ENCODE measurements around the gene SERP2.
"Not testable (repeated sequence)": the region's sequence is repeated elsewhere in the genome, so short reads cannot be mapped to it uniquely, and the experiment has no call there.

SERP2 gene

GRCh38 chr13:44373601-44374347 lies at the start of gene SERP2:
Gene SERP2, plus strand, starts transcription at chr13:44373824. Its CDS starts 202 bp downstream, at chr13:44374026.
- no peak for DNase-seq

GRCh38 chr13:44326961-44327360 lies 46.7 kb upstream of the SERP2 start:
- no peak for DNase-seq

DNA sequence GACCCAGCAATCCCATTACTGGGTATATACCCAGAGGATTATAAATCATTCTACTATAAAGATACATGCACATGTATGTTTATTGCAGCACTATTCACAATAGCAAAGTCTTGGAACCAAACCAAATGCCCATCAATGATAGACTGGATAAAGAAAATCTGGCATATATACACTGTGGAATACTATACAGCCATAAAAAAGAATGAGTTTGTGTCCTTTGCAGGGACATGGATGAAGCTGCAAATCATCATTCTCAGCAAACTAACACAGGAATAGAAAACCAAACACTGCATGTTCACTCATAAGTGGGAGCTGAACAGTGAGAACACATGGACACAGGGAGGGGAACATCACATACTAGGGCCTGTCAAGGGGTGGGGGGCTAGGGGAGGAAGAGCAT lies 44.6 kb upstream of the SERP2 start:
- DNase-seq, result not testable (repeated sequence)

DNA sequence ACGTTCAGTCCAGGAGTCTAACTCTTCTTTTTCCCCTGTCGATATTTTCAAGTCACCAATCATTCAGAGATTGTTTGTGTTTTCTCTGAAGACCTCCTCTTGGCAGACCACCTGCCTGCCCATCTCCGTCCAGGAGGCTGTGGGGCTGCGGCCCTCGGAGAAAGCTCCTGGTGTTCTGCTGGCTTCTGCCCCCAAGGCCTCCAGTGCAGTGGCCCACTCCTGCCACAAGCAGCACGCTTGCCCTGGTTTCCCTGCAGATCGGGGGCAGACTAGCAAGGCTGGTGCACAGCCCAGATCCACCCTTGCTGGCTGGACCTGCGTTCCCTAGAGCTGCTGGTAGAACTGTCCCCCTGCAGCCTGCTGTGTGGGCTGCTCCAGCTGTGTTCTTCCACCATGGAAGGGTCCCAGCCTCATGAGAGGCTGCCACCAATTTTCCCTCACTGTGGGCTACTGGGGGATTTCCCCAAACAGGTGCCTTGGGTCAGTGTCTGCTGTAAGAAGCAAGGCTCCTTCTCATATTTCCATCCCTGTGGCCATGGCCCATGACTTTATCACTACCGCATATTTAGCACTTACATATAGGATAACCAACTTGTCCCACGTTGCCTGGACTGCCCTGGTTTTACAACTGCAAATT lies 43.6 kb upstream of the SERP2 start:
- DNase-seq, result no peak

DNA sequence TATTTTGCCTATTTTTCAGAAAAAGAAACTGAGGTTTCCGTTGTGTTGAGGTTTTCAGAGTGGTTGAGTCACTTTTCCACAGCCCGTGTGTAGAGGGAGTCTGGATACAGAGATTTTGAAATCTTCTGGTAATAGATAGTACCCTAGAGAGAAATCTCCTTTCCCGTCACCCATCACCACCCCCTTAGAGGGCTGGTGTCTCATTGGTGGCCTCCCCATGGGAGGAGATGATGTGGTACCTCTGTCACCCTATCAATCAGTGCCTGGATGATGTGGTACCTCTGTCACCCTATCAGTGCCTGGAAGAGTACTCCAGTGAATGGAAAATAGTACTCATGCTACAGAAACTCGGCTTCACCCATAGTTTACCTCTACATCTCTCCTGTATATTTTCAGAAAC lies 42.2 kb upstream of the SERP2 start:
- no peak for DNase-seq

GRCh38 chr13:44331912-44332851 lies 41.4 kb upstream of the SERP2 start:
- DNase-seq, result no peak

- DNase-seq, result no peak
Observed at GRCh38 chr13:44333950-44334655, 39.5 kb upstream of the SERP2 start.

DNA sequence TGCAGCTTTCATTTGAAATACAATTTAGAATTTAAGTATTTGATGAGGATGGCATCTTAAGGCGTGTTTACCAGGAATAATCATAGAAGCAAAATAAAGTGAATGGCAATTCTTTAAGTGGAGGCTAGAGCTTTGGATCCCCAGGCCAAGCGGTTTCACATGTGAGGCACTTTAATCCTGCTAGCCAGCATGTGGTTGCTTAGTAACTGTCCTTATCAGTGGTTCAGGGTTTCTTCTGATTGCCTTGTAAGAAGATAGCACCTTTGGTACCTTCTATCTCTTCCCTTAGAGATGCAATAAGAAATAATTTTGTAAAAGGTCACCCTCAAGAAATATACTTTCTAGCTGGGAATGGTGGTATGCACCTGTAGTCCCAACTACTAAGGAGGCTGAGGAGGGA lies 38.9 kb upstream of the SERP2 start:
- no peak for DNase-seq

GRCh38 chr13:44336934-44337333 lies 36.7 kb upstream of the SERP2 start:
- DNase-seq, result no peak

DNA sequence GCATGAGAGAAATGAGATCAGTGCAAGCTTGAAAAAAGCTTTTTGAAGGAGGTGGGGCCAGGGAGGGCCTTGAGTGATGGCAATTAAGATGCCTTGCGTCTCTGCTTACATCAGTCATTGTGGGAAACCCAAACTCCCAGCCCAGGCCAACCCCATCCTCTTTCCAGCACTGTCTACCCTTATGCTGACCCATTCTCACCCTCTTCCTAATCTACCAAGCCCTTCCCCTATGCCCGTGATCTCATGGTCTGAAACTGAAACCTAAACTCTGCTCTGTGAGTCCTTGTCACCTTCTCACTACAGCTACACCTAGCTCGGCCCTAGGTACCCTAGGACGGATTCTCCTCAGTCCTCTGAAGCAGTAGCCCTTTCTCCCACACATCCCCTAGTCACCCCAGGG lies 36.0 kb upstream of the SERP2 start:
- no peak for DNase-seq

GRCh38 chr13:44340508-44340907 lies 33.1 kb upstream of the SERP2 start:
- DNase-seq, result no peak

DNA sequence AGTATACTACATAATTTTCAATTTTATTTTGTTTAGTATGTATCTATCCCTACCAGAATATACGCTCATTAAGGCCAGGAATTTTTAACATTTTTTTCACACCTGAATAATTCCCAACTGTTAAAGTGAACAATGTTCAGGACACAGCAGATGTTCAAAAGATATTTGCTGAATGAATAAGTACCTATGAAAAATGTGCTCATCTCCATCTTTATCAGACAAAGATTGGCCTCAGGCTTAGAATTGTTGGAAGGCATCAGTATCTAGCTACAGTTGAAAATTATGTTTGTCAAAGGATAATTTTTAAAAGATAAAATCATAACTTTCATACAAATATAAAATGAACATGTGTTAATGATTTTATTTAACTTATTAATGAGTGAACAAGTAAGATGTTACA lies 30.9 kb upstream of the SERP2 start:
- no peak for DNase-seq

- no peak for DNase-seq
Observed at GRCh38 chr13:44346534-44346933, 27.1 kb upstream of the SERP2 start.

GRCh38 chr13:44347301-44347700 lies 26.3 kb upstream of the SERP2 start:
- DNase-seq, result no peak

- DNase-seq, result no peak
Observed at GRCh38 chr13:44347949-44348348, 25.7 kb upstream of the SERP2 start.

GRCh38 chr13:44350775-44351504 lies 22.7 kb upstream of the SERP2 start:
- no peak for DNase-seq

- no peak for DNase-seq
Observed at GRCh38 chr13:44351505-44351854, 22.1 kb upstream of the SERP2 start.

DNA sequence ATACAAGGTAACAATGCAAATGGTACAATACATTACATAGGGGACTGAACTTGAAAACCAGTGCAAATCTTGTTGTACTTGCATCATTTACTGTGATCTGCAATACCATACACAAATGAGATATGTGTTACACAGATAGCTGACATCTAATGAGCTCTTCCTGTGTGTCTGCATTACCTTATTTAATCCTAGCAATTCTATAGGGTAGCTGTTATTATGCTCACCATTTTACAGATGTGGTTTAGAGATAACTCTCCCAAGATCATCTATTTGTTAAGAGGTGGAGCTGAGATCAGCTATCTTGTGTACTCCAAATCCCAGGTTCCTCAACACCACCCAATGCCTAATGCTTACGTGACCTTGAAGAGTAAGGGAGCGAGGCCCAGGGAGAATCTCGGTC lies 21.4 kb upstream of the SERP2 start:
- DNase-seq, result no peak

DNA sequence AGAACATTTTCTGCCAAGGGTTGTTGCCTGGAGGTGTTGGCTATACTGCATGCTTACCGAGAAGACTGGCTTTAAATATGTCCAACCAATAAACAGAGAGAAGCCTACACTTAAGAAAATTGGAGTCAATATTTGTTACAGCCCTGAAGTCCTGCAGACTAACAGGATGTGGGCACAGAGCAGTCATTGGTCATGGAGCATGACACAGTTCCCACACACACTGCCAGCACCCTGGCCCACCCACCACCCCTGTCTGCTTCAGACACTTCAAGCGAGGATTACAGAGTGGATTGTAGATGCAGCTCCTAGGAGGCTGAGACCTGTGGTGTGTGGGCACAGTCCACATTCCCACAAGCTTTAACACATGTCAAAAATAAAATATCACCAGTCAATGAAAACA lies 21.0 kb upstream of the SERP2 start:
- DNase-seq, result no peak

GRCh38 chr13:44354331-44354730 lies 19.3 kb upstream of the SERP2 start:
- no peak for DNase-seq

DNA sequence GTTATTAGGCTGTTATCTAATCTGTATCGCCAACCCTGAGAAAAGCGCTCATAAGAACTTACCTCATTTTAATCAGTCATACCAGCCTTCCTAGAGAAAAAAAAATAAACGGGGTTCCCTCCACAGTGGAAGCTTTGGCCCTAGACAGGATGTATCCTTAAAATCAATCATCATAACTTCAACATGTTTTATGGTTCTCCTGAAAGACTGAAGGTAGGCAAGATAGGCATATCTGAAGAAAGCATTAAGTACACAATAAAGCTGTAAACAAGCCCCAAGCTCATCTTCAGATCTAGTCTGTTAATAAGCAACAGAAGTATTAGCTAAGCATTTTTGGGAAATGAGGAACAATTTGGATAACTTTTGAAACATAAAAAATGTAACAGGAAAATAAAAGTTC lies 18.7 kb upstream of the SERP2 start:
- no peak for DNase-seq

DNA sequence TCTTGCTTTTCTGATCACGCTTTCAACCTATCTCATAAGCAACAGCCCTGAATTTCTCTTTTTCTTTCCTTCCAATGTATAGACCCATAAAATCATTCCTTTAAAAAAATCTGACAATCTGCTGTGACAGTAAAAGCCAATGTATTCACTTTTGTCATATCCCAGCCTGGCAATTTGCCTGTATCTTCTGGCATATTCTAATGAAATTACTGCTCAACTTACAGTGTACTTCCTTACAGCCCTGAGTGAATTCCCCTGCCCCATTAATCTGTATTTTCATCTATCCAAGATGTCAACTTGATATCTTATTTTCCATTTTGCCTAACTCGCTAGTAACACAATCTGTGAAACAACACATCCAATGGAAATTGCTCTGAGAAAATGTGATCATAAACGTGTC lies 18.0 kb upstream of the SERP2 start:
- no peak for DNase-seq
